Measurements from ENCODE around the gene PRSS37. TPM values are rescaled to one million over a fixed set of nuclear protein-coding genes. Genes with fewer than 3 reads are reported as not detected.

PRSS37 gene
- polyA plus RNA-seq, 1 of the 3 experiments (the other 2 are of a cell fraction): not detected

GRCh38 chr7:141838581-141838980 is 2.7 kb downstream of the PRSS37 start:
- no peaks in the 10 kb centered on the region for H3F3A ChIP-seq (replicated peaks; ENCODE audit: insufficient read depth)
- ChIA-PET CTCF (interaction anchor here (1.6 kb wide), 1 partner anchor 16 kb away, joined by 3 read pairs; no protein-coding TSS in a partner anchor), POLR2A (no interaction called here)
- WGBS (ENCODE audit: low lambda C conversion rate): 0% methylated on average over 1 of the region's 1 CpG
- no peak for DNase-seq
- H3K36me3 ChIP-seq (replicated peaks in 1 of 2; ENCODE audit: control insufficient read depth in 1 of 2, insufficient read depth in 2 of 2, low read length in 1 of 2): no peaks in the 10 kb centered on the region
- no peaks in the 10 kb centered on the region; the same call in 1 of the 2 replicates for H3K27me3 ChIP-seq (ENCODE audit: insufficient read depth)
- H3K79me2 ChIP-seq (ENCODE audit: insufficient read depth): no peaks in the 10 kb centered on the region
- H3K4me3 ChIP-seq (ENCODE audit: low read depth in 2 of 2, low read length in 1 of 2): no peak overlapping the region
- H3K9ac ChIP-seq: no peak overlapping the region
- H3K4me2 ChIP-seq: no peak overlapping the region
- H3K9me3 ChIP-seq: no peaks in the 10 kb centered on the region
- no peak overlapping the region for H3K27ac ChIP-seq (ENCODE audit: low read depth in 2 of 2, low read length in 1 of 2)
- H3K4me1 ChIP-seq (ENCODE audit: control insufficient read depth in 1 of 2, insufficient read depth in 2 of 2, low read depth in 1 of 2, low read length in 1 of 2): no peaks in the 10 kb centered on the region; a peak in 1 of 4 replicates
- H4K20me1 ChIP-seq (ENCODE audit: insufficient read depth): no peaks in the 10 kb centered on the region
- no peaks in the 10 kb centered on the region for H3K9me2 ChIP-seq
- H2AFZ ChIP-seq (ENCODE audit: low read depth): no peak overlapping the region
- TF ChIP-seq MAX (IDR thresholded peaks at IDR 0.05; ENCODE audit: low read depth) (no peak), ZBTB33 (IDR thresholded peaks at IDR 0.05; ENCODE audit: borderline replicate concordance, low read depth) (no peak), YY1 (IDR thresholded peaks at IDR 0.05; ENCODE audit: low read depth) (no peak), NFIC (IDR thresholded peaks at IDR 0.05; ENCODE audit: borderline replicate concordance) (no peak), PBX3 (IDR thresholded peaks at IDR 0.05) (no peak), USF2 (IDR thresholded peaks at IDR 0.05; ENCODE audit: borderline replicate concordance, low read depth, low read length) (no peak), FOSL2 (IDR thresholded peaks at IDR 0.05; ENCODE audit: borderline replicate concordance, low read depth) (no peak), MEF2A (IDR thresholded peaks at IDR 0.05; ENCODE audit: borderline replicate concordance, low read depth) (no peak), EP300 (IDR thresholded peaks at IDR 0.05; ENCODE audit: borderline replicate concordance in 1 of 2, low read depth in 1 of 2, low read length in 1 of 2) (no peak), TEAD4 (IDR thresholded peaks at IDR 0.05; ENCODE audit: borderline replicate concordance, insufficient read depth) (no peak), ELF1 (IDR thresholded peaks at IDR 0.05) (no peak), RXRA (IDR thresholded peaks at IDR 0.05; ENCODE audit: borderline replicate concordance, low read depth) (no peak), RCOR1 (IDR thresholded peaks at IDR 0.05; ENCODE audit: low read length) (no peak), JUND (IDR thresholded peaks at IDR 0.05) (no peak), NRF1 (IDR thresholded peaks at IDR 0.05; ENCODE audit: low read depth, low read length) (no peak), TCF12 (IDR thresholded peaks at IDR 0.05) (no peak), SMC3 (IDR thresholded peaks at IDR 0.05; ENCODE audit: low read depth, low read length) (no peak)
